GM21515 (cell line): ENCODE results near the gene SORCS2.
"Not testable (repeated sequence)": the region's sequence is repeated elsewhere in the genome, so short reads cannot be mapped to it uniquely, and the experiment has no call there.

Experiments
- ATAC-seq: cut with Tn5 transposase; IDR thresholded peaks from one replicate; pipeline ENCODE4 v1.9.1; 2021; ENCODE audit not compliant: unreplicated experiment

Gene SORCS2

DNA sequence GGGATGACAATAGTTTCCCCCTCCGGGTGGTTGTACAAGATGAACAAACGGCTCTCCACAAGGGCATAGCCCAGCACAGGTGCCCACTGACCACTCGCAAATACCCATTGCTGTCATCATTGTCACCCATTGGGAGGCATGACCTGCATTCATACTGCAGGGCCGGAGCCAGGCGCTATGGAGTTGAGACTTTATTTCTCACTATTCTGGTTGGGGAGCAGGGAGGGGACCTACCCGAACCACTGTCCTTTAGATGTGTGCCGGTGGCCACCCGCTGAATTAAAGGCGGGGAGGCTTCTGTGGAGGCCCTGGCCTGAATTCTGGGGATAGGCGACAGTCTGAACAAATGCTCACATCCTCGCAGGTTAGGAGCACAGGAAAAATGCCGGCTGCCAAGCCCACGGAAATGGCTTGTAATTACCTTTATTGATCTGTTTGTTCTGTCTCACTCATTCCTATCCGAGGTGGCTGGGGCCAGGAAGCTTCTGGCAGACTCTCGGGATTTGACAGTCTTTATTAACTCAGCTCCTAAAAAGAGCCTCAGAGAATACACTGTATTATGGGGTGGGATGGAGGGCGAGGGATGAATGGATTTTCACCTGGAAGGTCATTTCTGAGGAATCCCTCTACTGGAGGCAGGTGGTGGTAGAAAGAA lies 367.5 kb downstream of the SORCS2 start:
- no peak for ATAC-seq

GRCh38 chr4:7561557-7561956 lies 369.2 kb downstream of the SORCS2 start:
- no peak for ATAC-seq

DNA sequence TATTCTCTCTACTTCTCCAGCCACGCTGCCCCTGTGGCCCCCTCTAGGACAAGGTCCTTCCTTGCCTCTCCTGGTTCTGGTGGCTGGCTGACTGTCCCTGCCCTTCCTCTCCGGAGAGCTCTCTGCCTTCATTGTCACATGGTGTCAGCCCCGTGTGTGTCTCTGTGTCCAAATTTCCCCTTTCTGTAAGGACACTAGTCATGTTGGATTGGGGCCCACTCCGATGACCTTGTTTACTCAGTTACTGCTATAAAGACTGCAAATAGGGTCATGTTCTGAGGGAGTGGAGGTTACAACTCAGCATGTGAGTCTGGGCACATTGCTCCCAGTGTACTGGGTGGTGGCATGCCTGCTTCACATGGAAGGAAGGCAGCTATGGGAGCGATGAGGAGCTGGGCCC lies 371.9 kb downstream of the SORCS2 start:
- no peak for ATAC-seq

GRCh38 chr4:7565483-7565882 lies 373.1 kb downstream of the SORCS2 start:
- no peak for ATAC-seq

DNA sequence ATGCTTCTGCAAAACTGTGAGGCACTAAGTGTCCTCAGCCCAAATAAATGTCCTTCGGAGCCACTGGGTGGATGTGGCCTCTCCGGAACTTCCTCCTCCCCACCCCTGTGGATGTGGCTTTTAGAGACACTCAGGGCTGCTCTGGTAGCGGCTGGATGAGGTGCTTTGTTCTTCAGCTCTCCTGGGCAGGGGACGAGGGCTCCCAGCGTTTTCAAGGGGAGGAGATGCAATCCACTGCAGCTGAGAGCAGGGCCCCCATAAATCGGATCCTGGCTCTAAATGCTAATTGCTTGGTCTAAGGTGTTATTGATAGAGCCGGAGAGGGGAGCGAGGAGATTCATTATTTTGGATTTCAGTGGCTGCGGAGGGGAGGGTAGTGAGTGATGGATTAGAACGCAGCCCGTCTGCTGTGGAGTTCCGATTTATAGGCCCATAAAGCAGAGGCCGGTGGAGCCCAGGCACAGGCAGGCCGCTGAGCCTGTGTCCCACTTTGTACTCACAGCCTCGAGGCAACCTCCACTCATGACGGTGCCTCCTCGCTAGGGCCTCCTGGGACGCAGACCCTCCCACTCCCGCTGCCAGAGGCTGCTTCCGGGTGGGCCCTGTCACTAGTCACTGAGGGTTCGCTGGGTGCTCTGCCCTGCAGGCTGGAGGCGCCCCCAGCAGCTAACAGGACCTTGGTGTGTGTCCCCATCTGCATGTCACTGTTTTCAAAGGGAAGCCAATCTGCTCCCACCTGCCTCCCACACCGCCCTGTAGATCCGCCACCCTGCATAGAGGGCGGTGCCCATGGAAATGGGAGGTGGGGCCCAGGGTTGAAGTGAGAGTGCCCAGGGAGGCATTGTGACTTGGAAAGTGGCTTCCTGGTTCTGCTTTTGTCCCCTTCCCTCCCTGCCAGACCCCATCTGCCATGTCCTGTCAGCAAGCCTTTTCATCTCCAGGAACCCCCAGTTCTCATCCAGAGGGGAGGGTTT lies 377.8 kb downstream of the SORCS2 start:
- ATAC-seq: no peak

- ATAC-seq: no peak
Observed at GRCh38 chr4:7571001-7571400, 378.7 kb downstream of the SORCS2 start.

DNA sequence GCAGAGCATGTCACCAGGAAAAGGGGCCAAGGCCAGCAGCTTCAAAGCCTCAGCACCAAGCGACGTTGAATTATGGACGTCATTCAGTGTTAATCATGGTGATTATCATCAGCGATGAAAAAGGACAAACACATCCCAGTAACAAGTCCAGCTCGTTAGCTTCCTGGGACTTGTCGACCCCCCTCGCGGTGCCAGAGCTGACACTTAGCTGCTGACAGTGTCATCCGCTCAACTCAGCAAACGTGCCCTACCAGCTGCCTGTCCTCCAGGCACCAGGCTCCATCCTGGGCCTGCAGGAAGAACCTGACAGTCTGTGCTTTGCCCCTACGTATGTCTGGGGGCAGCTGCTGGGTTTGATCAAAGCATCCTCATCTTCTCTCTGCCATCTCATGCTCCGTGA lies 379.4 kb downstream of the SORCS2 start:
- no peak for ATAC-seq

GRCh38 chr4:7572894-7573293 lies 380.6 kb downstream of the SORCS2 start:
- no peak for ATAC-seq

- no peak for ATAC-seq
Observed at GRCh38 chr4:7573576-7574091, 381.3 kb downstream of the SORCS2 start.

GRCh38 chr4:7574287-7575014 lies 382.1 kb downstream of the SORCS2 start:
- ATAC-seq: no peak

DNA sequence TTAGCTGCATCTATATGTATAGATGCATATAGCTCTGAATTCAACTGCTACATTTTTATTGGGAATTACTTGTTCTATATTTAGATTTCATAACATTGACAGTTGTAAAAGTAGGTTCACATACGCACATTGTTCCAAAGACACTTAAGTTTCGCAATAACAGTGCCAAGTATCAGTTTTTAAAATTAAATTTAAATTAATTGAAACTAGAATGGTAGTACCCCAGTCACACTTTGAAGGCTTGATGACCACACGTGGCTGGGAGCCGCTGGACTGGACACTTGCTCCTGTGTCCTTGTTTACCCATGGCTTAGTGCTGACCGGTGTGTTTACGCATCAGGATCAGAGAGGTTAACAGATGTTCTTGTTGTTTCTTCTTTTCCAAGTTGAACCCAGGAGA lies 383.1 kb downstream of the SORCS2 start:
- no peak for ATAC-seq

DNA sequence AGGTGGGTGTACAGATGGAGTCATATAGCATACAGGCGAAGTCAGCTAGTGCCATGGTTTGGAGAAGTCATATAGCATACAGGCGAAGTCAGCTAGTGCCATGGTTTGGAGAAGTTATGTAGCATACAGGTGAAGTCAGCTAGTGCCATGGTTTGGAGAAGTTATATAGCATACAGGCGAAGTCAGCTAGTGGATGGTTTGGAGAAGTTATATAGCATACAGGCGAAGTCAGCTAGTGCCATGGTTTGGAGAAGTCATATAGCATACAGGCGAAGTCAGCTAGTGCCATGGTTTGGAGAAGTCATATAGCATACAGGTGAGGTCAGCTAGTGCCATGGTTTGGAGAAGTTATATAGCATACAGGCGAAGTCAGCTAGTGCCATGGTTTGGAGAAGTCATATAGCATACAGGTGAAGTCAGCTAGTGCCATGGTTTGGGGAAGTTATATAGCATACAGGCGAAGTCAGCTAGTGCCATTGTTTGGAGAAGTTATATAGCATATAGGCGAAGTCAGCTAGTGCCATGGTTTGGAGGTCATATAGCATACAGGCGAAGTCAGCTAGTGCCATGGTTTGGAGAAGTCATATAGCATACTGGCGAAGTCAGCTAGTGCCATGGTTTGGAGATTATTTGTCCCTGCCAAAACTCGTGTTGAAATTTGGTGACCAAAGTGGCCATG lies 385.2 kb downstream of the SORCS2 start:
- not testable (repeated sequence) for ATAC-seq

GRCh38 chr4:7581477-7581876 lies 389.1 kb downstream of the SORCS2 start:
- no peak for ATAC-seq

GRCh38 chr4:7582313-7583097 lies 390.2 kb downstream of the SORCS2 start:
- no peak for ATAC-seq

- no peak for ATAC-seq
Observed at GRCh38 chr4:7584098-7584497, 391.8 kb downstream of the SORCS2 start.

- no peak for ATAC-seq
Observed at GRCh38 chr4:7584606-7585159, 392.3 kb downstream of the SORCS2 start.

- ATAC-seq: no peak
Observed at GRCh38 chr4:7585768-7586167, 393.4 kb downstream of the SORCS2 start.

DNA sequence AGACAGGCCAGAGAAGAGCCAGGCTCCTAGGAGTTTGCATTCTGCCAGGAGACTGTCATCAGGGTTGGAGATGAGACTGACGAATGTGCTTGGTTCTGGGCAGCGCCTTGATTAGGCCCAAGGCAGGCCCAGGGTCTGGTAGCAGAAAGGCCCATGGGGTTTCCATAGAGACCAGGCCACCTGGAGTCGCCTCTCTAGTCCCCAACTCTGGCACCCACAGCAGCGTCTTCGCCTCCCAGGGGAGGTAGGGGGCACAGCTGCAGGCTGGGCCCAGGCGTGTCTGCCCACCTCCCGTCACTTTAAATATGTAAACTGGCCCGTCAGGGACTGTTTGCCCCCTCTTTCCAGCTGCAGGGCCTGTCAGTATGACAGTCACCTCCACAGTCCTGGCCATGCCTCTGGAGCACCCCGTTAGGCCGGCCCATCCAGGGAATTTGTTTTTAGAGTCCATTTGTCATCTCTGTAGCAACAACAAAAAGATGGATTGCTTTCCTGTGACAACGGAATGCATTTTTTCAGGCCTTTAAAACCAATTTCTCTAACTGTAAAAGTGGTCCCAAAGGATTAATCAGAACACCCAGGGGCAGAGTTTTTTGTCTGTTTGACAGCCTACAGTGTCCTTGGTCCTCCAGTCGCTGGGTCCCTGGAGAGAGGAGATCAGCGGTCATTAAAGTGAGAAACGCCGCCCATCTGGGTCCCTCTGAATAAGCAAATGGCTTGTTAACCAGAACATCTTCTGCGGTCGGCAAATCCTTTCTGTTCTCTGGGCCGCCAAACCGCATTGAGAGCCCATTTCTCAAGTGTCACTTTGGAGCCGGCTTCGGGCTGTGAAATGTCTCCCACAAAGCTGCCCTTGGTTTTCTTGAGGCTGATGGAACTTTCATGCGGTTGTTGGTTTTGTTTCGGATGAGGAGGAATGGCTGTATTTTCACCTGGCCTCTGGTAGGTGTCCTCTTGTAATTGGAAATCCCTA lies 395.4 kb downstream of the SORCS2 start:
- ATAC-seq: no peak

GRCh38 chr4:7590189-7590588 lies 397.9 kb downstream of the SORCS2 start:
- no peak for ATAC-seq
